Measurements from ENCODE around the gene TJP1. TPM values are rescaled to one million over a fixed set of nuclear protein-coding genes. Genes with fewer than 3 reads are reported as not detected.

Gene TJP1
- total RNA-seq, 4 donors from 2014 or later = 69.6 to 142 (median 119) TPM

- DNase-seq = no peak
- TF ChIP-seq CTCF (IDR thresholded peaks at IDR 0.05) = no peak
- no peak for TF ChIP-seq POLR2A (IDR thresholded peaks at IDR 0.05)
- Histone ChIP-seq H3K4me1 (no peaks in the 10 kb centered on the region), H3K9me3 (no peaks in the 10 kb centered on the region), H3K4me3 (no peak overlapping the region), H3K27me3 (no peaks in the 10 kb centered on the region), H3K36me3 (peaks cover 0 to 100% (median 8%) of the 10 kb centered on the region in 3 donors), H3K27ac (no peak overlapping the region)
- intact Hi-C loops (cut with DNase I) = no loop called here
- WGBS, 2 donors = 91% methylated on average over 5 of the region's 5 CpGs
These were observed 94.4 kb downstream of the TJP1 start for GRCh38 chr15:29727871-29728270.

DNA sequence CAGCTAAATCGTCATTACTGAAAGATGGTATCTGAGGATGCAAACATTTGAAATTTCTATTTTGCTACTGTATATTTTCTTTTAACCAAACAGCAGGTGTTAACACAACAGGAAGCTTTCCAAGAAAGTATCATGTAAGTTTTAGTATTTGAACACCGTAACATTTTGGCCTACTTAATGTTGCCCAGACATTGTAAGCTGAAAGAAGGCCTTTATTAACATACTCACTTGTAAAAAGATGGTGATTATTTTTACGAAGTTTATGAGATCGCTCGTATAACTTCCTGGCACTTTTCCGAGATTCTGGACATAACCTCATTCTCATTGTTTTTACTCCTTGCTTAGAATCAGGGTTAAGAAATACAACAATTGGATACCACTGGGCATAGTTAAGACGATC lies 95.7 kb downstream of the TJP1 start:
- 91 to 97% methylated on average over 7 of the region's 7 CpGs for WGBS, 2 donors
- Histone ChIP-seq H3K4me3 (no peak overlapping the region), H3K4me1 (no peaks in the 10 kb centered on the region), H3K36me3 (peaks cover 12 to 100% (median 17%) of the 10 kb centered on the region in 3 donors), H3K27ac (no peak overlapping the region), H3K9me3 (peaks cover 0 to 9% (median 9%) of the 10 kb centered on the region in 3 donors), H3K27me3 (no peaks in the 10 kb centered on the region)
- TF ChIP-seq CTCF (IDR thresholded peaks at IDR 0.05) (no peak), POLR2A (IDR thresholded peaks at IDR 0.05) (no peak)
- intact Hi-C loops (cut with DNase I) = no loop called here
- DNase-seq = no peak

- WGBS, 2 donors = 90% methylated on average over 3 of the region's 3 CpGs
- Histone ChIP-seq H3K36me3 (peaks cover 17 to 100% (median 18%) of the 10 kb centered on the region in 3 donors), H3K4me1 (no peaks in the 10 kb centered on the region), H3K27ac (no peak overlapping the region), H3K9me3 (peaks cover 0 to 9% (median 9%) of the 10 kb centered on the region in 3 donors), H3K27me3 (no peaks in the 10 kb centered on the region), H3K4me3 (no peak overlapping the region)
- intact Hi-C loops (cut with DNase I) = no loop called here
- no peak for DNase-seq
- TF ChIP-seq CTCF (IDR thresholded peaks at IDR 0.05) (no peak), POLR2A (IDR thresholded peaks at IDR 0.05) (no peak)
These were observed 98.2 kb downstream of the TJP1 start for GRCh38 chr15:29724026-29724425.

- TF ChIP-seq CTCF (IDR thresholded peaks at IDR 0.05) (no peak), POLR2A (IDR thresholded peaks at IDR 0.05) (no peak)
- no peak overlapping the region for H3K27ac ChIP-seq
- no peaks in the 10 kb centered on the region for H3K9me3 ChIP-seq
- intact Hi-C loops (cut with DNase I) = no loop called here
- DNase-seq = no peak
- no peaks in the 10 kb centered on the region for H3K4me1 ChIP-seq
- no peaks in the 10 kb centered on the region for H3K27me3 ChIP-seq
- peaks cover 6 to 100% (median 22%) of the 10 kb centered on the region in 3 donors for H3K36me3 ChIP-seq
- H3K4me3 ChIP-seq = no peak overlapping the region
These were observed 108.5 kb downstream of the TJP1 start for GRCh38 chr15:29713784-29714183.

- Histone ChIP-seq H3K4me3 (no peak overlapping the region), H3K27me3 (no peaks in the 10 kb centered on the region), H3K27ac (no peak overlapping the region), H3K9me3 (no peaks in the 10 kb centered on the region), H3K36me3 (peaks cover 7 to 100% (median 27%) of the 10 kb centered on the region in 3 donors), H3K4me1 (no peaks in the 10 kb centered on the region)
- intact Hi-C loops (cut with DNase I) = no loop called here
- no peak for DNase-seq
- 89 to 90% methylated on average over 3 of the region's 3 CpGs for WGBS, 2 donors
- no peak for TF ChIP-seq CTCF (IDR thresholded peaks at IDR 0.05)
- TF ChIP-seq POLR2A (IDR thresholded peaks at IDR 0.05) = no peak
These were observed 110.0 kb downstream of the TJP1 start for GRCh38 chr15:29712149-29712885.
